Measurements from ENCODE around the gene SETD2. TPM values are rescaled to one million over a fixed set of nuclear protein-coding genes. Genes with fewer than 3 reads are reported as not detected.

The SETD2 gene
- polyA plus RNA-seq, 3 donors = 3.1 to 22.4 (median 7.5) TPM

- no peak overlapping the region for H3K4me3 Mint-ChIP-seq
- no peak overlapping the region for H3K27ac ChIP-seq (ENCODE audit: low read depth in 1 of 2, low read length in 2 of 2)
- H3K36me3 ChIP-seq (replicated peaks in 1 of 2; ENCODE audit: control insufficient read depth in 1 of 2, insufficient read depth in 2 of 2, low read length in 2 of 2) = no peaks in the 10 kb centered on the region
- H3K9ac ChIP-seq (ENCODE audit: insufficient read depth, low read length, poor library complexity, severe bottlenecking) = no peak overlapping the region
- no peaks in the 10 kb centered on the region for H3K27me3 Mint-ChIP-seq (ENCODE audit: low read depth in 3 of 3)
- no peaks in the 10 kb centered on the region for H3K27me3 ChIP-seq (ENCODE audit: control insufficient read depth in 2 of 2, insufficient read depth in 2 of 2, low read length in 2 of 2)
- no peaks in the 10 kb centered on the region for H3K4me1 ChIP-seq (ENCODE audit: control insufficient read depth in 1 of 2, insufficient read depth in 2 of 2, low read length in 2 of 2)
- TF ChIP-seq CTCF (IDR thresholded peaks at IDR 0.05) = no peak
- no peak overlapping the region for H3K4me2 ChIP-seq (replicated peaks; ENCODE audit: extremely low read depth, low read length, poor library complexity, severe bottlenecking)
- 100% methylated on average over 1 of the region's 3 CpGs for WGBS (ENCODE audit: insufficient coverage)
- no peak overlapping the region for H2AFZ ChIP-seq (ENCODE audit: insufficient read depth, low read depth, low read length, poor library complexity, severe bottlenecking)
- no peaks in the 10 kb centered on the region for H4K20me1 ChIP-seq (ENCODE audit: insufficient read depth, low read length)
- intact Hi-C loops (cut with micrococcal nuclease) = no loop called here
- H3K4me3 ChIP-seq (replicated peaks in 1 of 3; ENCODE audit: low read depth in 2 of 3, low read length in 3 of 3) = no peak overlapping the region
- peak overlapping the region in 1 of 7 donors; percentile 50 for H3K27ac Mint-ChIP-seq
- peaks cover 0 to 3% (median 2%) of the 10 kb centered on the region in 7 donors for H3K9me3 Mint-ChIP-seq
- H3K9me3 ChIP-seq (replicated peaks in 1 of 2; ENCODE audit: control insufficient read depth in 1 of 2, insufficient read depth in 1 of 2, low read length in 2 of 2) = no peaks in the 10 kb centered on the region
- peaks cover 0 to 9% of the 10 kb centered on the region in 2 donors for H3K36me3 Mint-ChIP-seq
- DNase-seq = no peak
- H3K79me2 ChIP-seq (ENCODE audit: insufficient read depth, low read length) = no peaks in the 10 kb centered on the region
- H3K4me1 Mint-ChIP-seq = no peaks in the 10 kb centered on the region
These were observed 33.4 kb upstream of the SETD2 start for GRCh38 chr3:47197287-47197686.

- H3K27ac Mint-ChIP-seq = no peak overlapping the region
- WGBS (ENCODE audit: insufficient coverage) = no CpG with 5 or more reads among the region's 2 CpGs
- H3K4me1 ChIP-seq (ENCODE audit: control insufficient read depth in 1 of 2, insufficient read depth in 2 of 2, low read length in 2 of 2) = no peaks in the 10 kb centered on the region
These were observed 31.1 kb upstream of the SETD2 start for GRCh38 chr3:47194994-47195393.

More at GRCh38 chr3:47194994-47195393, 31.1 kb upstream of the SETD2 start:
- Histone ChIP-seq H3K4me2 (replicated peaks; ENCODE audit: extremely low read depth, low read length, poor library complexity, severe bottlenecking) (no peak overlapping the region), H3K4me3 (replicated peaks in 1 of 3; ENCODE audit: low read depth in 2 of 3, low read length in 3 of 3) (no peak overlapping the region), H3K9me3 (replicated peaks in 1 of 2; ENCODE audit: control insufficient read depth in 1 of 2, insufficient read depth in 1 of 2, low read length in 2 of 2) (no peaks in the 10 kb centered on the region), H4K20me1 (ENCODE audit: insufficient read depth, low read length) (no peaks in the 10 kb centered on the region), H3K79me2 (ENCODE audit: insufficient read depth, low read length) (no peaks in the 10 kb centered on the region), H3K9ac (ENCODE audit: insufficient read depth, low read length, poor library complexity, severe bottlenecking) (no peak overlapping the region), H3K36me3 (replicated peaks in 1 of 2; ENCODE audit: control insufficient read depth in 1 of 2, insufficient read depth in 2 of 2, low read length in 2 of 2) (no peaks in the 10 kb centered on the region), H3K27ac (ENCODE audit: low read depth in 1 of 2, low read length in 2 of 2) (no peak overlapping the region), H3K27me3 (ENCODE audit: control insufficient read depth in 2 of 2, insufficient read depth in 2 of 2, low read length in 2 of 2) (no peaks in the 10 kb centered on the region), H2AFZ (ENCODE audit: insufficient read depth, low read depth, low read length, poor library complexity, severe bottlenecking) (no peak overlapping the region)
- no peak for TF ChIP-seq CTCF (IDR thresholded peaks at IDR 0.05)
- peaks cover 0 to 3% (median 2%) of the 10 kb centered on the region in 7 donors for H3K9me3 Mint-ChIP-seq
- no peak for DNase-seq
- H3K4me3 Mint-ChIP-seq = no peak overlapping the region
- no peaks in the 10 kb centered on the region for H3K4me1 Mint-ChIP-seq
- peaks cover 1 to 9% of the 10 kb centered on the region in 2 donors for H3K36me3 Mint-ChIP-seq
- H3K27me3 Mint-ChIP-seq (ENCODE audit: low read depth in 3 of 3) = no peaks in the 10 kb centered on the region
- intact Hi-C loops (cut with micrococcal nuclease) = no loop called here
